Esophagus muscularis mucosa (tissue), 4 donors: ENCODE measurements around the gene APOL6. TPM values are rescaled to one million over a fixed set of nuclear protein-coding genes. Genes with fewer than 3 reads are reported as not detected.

Experiments used
- DNase-seq: peaks from one replicate; pipeline ENCODE4 v3.0.0-alpha.2; 2017; ENCODE audit errors: extremely low spot score
- H3K27ac ChIP-seq, 4 donors: fragments of 200-600 bp; sonication (generic); replicated peaks in 1 of 4; 1 replicate in 3 of 4; 2 replicates in 1 of 4; pipeline ENCODE4 v1.5.1; 2016 to 2019; ENCODE audit warnings: mild to moderate bottlenecking in 1 of 4
- H3K27me3 ChIP-seq, 4 donors: fragments of 200-600 bp; sonication (generic); one replicate each; pipeline versions ENCODE4 v1.5.1 to v1.6.0; 2016 to 2019
- H3K36me3 ChIP-seq, 4 donors: fragments of 200-600 bp; sonication (generic); one replicate each; pipeline ENCODE4 v1.5.1; 2016 to 2019
- H3K4me1 ChIP-seq, 4 donors: fragments of 200-600 bp; sonication (generic); one replicate each; pipeline ENCODE4 v1.5.1; 2016 to 2019
- H3K4me3 ChIP-seq, 4 donors: fragments of 200-600 bp; sonication (generic); 1 replicate in 2 of 4; 2 replicates in 2 of 4; pipeline ENCODE4 v1.5.1; 2016 to 2019; ENCODE audit warnings: mild to moderate bottlenecking in 4 of 4, moderate library complexity in 1 of 4
- H3K9me3 ChIP-seq, 4 donors: fragments of 200-600 bp; sonication (generic); 1 replicate in 3 of 4; 2 replicates in 1 of 4; pipeline ENCODE4 v1.5.1; 2016 to 2019
- CTCF ChIP-seq, 3 experiments: fragments of 200-600 bp in 2 of 3; fragments of 450-650 bp in 1 of 3; sonication (generic) in 2 of 3; IDR thresholded peaks; one replicate each; pipeline ENCODE4 v1.5.1; 2017 to 2019; ENCODE audit warnings: antibody characterized with exemption in 3 of 3, mild to moderate bottlenecking in 2 of 3, moderate library complexity in 1 of 3
- EP300 ChIP-seq: sonication (generic); formaldehyde crosslinking; IDR thresholded peaks from one replicate; pipeline ENCODE4 v1.6.1; 2017; ENCODE audit warnings: antibody characterized with exemption
- POLR2A ChIP-seq: fragments of 450-650 bp; IDR thresholded peaks from one replicate; pipeline ENCODE4 v1.6.1; 2017; ENCODE audit warnings: antibody characterized with exemption, moderate library complexity, mild to moderate bottlenecking, low read depth
- POLR2AphosphoS5 ChIP-seq, 2 donors: sonication (generic); formaldehyde crosslinking; IDR thresholded peaks; one replicate each; pipeline ENCODE4 v1.6.1; 2017; ENCODE audit warnings: antibody characterized with exemption in 2 of 2
- WGBS: methylation state at CpG from one replicate; pipeline ENCODE4 v1.1.5; 2018; 5-methylcytosine and 5-hydroxymethylcytosine counted together
- intact Hi-C: fragments of 100-400 bp; cut with DNase I; formaldehyde crosslinking; loops from one replicate; pipeline ENCODE4 v1.15.1; 2023
- total RNA-seq, 4 donors: library from RNA; depleted of rRNA; stranded (reverse); fragments of >200 nt; gene quantifications; one replicate each; pipeline versions ENCODE4 v1.1.0 to v1.2.1, GENCODE V29; 2016

APOL6 gene
- total RNA-seq, 4 donors from 2014 or later: 10.1 to 21.0 (median 12.1) TPM

- Histone ChIP-seq H3K27me3 (no peaks in the 10 kb centered on the region), H3K27ac (no peak overlapping the region), H3K36me3 (no peaks in the 10 kb centered on the region), H3K9me3 (no peaks in the 10 kb centered on the region), H3K4me3 (no peak overlapping the region), H3K4me1 (peaks cover 22 to 34% (median 31%) of the 10 kb centered on the region in 4 donors)
- DNase-seq: no peak
- intact Hi-C loops: no loop called here
- TF ChIP-seq EP300: no peak
- TF ChIP-seq POLR2AphosphoS5 (IDR thresholded peaks at IDR 0.05): no peak
- TF ChIP-seq CTCF (IDR thresholded peaks at IDR 0.05): no peak
- TF ChIP-seq POLR2A: no peak
- WGBS: 84% methylated on average over 3 of the region's 3 CpGs
Observed at GRCh38 chr22:35634943-35635540, 13.2 kb upstream of the APOL6 start.

- Histone ChIP-seq H3K4me1 (peaks cover 27 to 36% (median 29%) of the 10 kb centered on the region in 4 donors), H3K9me3 (no peaks in the 10 kb centered on the region), H3K27ac (peak overlapping the region; percentile 84 to 85 (median 84)), H3K4me3 (no peak overlapping the region), H3K36me3 (no peaks in the 10 kb centered on the region), H3K27me3 (no peaks in the 10 kb centered on the region)
- no peak for DNase-seq
- TF ChIP-seq EP300 (no peak), POLR2A (no peak), POLR2AphosphoS5 (IDR thresholded peaks at IDR 0.05) (no peak), CTCF (IDR thresholded peaks at IDR 0.05) (no peak)
- WGBS: 77% methylated on average over 5 of the region's 5 CpGs
- intact Hi-C loops: no loop called here
Observed at GRCh38 chr22:35637254-35637653, 11.0 kb upstream of the APOL6 start.

GRCh38 chr22:35638001-35638400 lies 10.2 kb upstream of the APOL6 start:
- WGBS: 46% methylated on average over 5 of the region's 5 CpGs
- intact Hi-C loops: no loop called here
- no peaks in the 10 kb centered on the region for H3K27me3 ChIP-seq
- H3K27ac ChIP-seq: peak overlapping the region; percentile 84 to 85 (median 84)
- H3K4me3 ChIP-seq: peak overlapping the region in 3 of 4 donors; percentile 8 to 17 (median 13)
- no peaks in the 10 kb centered on the region for H3K9me3 ChIP-seq
- H3K36me3 ChIP-seq: no peaks in the 10 kb centered on the region
- TF ChIP-seq POLR2A (no peak), EP300 (no peak), POLR2AphosphoS5 (IDR thresholded peaks at IDR 0.05) (no peak), CTCF (IDR thresholded peaks at IDR 0.05) (no peak)
- DNase-seq: no peak
- peaks cover 32 to 40% (median 33%) of the 10 kb centered on the region in 4 donors for H3K4me1 ChIP-seq

GRCh38 chr22:35638410-35638809 lies 9.8 kb upstream of the APOL6 start:
- Histone ChIP-seq H3K27ac (peak overlapping the region; percentile 84 to 85 (median 84)), H3K36me3 (no peaks in the 10 kb centered on the region), H3K4me1 (peaks cover 32 to 40% (median 33%) of the 10 kb centered on the region in 4 donors), H3K9me3 (no peaks in the 10 kb centered on the region), H3K27me3 (no peaks in the 10 kb centered on the region), H3K4me3 (peak overlapping the region in 3 of 4 donors; percentile 8 to 17 (median 13))
- TF ChIP-seq POLR2AphosphoS5 (IDR thresholded peaks at IDR 0.05): peak; percentile 85
- no peak for TF ChIP-seq EP300
- peak; percentile 95 for DNase-seq
- intact Hi-C loops: no loop called here
- 12% methylated on average over 8 of the region's 13 CpGs for WGBS

- Histone ChIP-seq H3K9me3 (no peaks in the 10 kb centered on the region), H3K4me3 (no peak overlapping the region), H3K4me1 (peaks cover 36 to 41% (median 37%) of the 10 kb centered on the region in 4 donors), H3K27ac (no peak overlapping the region), H3K36me3 (no peaks in the 10 kb centered on the region), H3K27me3 (no peaks in the 10 kb centered on the region)
- DNase-seq: no peak
- no peak for TF ChIP-seq POLR2AphosphoS5 (IDR thresholded peaks at IDR 0.05)
- TF ChIP-seq POLR2A: no peak
- TF ChIP-seq CTCF (IDR thresholded peaks at IDR 0.05): no peak
- TF ChIP-seq EP300: no peak
- intact Hi-C loops: loop anchor here (5.0 kb wide), 1 partner anchor 101 kb away; no protein-coding TSS in a partner anchor
- WGBS: 89% methylated on average over 7 of the region's 7 CpGs
Observed at GRCh38 chr22:35641494-35642120, 6.6 kb upstream of the APOL6 start.
